Loucy (cell line): ENCODE results near the gene PLIN4.

Experiments used
- H2AFZ ChIP-seq: fragments of 200-600 bp; sonication (generic); 2 replicates; pipeline ENCODE4 v1.6.0; 2016; ENCODE audit warnings: antibody characterized with exemption, mild to moderate bottlenecking, low read length, moderate library complexity
- H3F3A ChIP-seq: fragments of 200-600 bp; 2 replicates; pipeline ENCODE4 v1.6.0; 2016; ENCODE audit warnings: antibody characterized with exemption, low read depth, mild to moderate bottlenecking
- H3K27me3 ChIP-seq: fragments of 200-600 bp; sonication (generic); 2 replicates; pipeline ENCODE4 v1.6.1; 2014; ENCODE audit warnings: low read length, mild to moderate bottlenecking; ENCODE audit not compliant: insufficient read depth, poor library complexity, severe bottlenecking
- H3K36me3 ChIP-seq: fragments of 200-600 bp; sonication (generic); 2 replicates; pipeline ENCODE4 v1.6.1; 2016; ENCODE audit warnings: low read length; ENCODE audit not compliant: insufficient read depth
- H3K4me1 ChIP-seq: fragments of 200-600 bp; sonication (generic); 2 replicates; pipeline ENCODE4 v1.5.1; 2014; ENCODE audit warnings: low read length, mild to moderate bottlenecking; ENCODE audit not compliant: insufficient read depth, poor library complexity, severe bottlenecking
- H3K4me2 ChIP-seq: fragments of 200-600 bp; sonication (generic); 2 replicates; pipeline ENCODE4 v1.6.0; 2014; ENCODE audit warnings: antibody characterized with exemption, low read length, low read depth, mild to moderate bottlenecking; ENCODE audit not compliant: poor library complexity, severe bottlenecking
- H3K4me3 ChIP-seq: fragments of 200-600 bp; sonication (generic); 2 replicates; pipeline ENCODE4 v1.5.1; 2014; ENCODE audit warnings: low read length, mild to moderate bottlenecking, mixed read lengths; ENCODE audit not compliant: poor library complexity, severe bottlenecking
- H3K79me2 ChIP-seq: fragments of 200-600 bp; sonication (generic); 2 replicates; pipeline ENCODE4 v1.6.1; 2014; ENCODE audit warnings: low read length; ENCODE audit not compliant: insufficient read depth
- H3K9ac ChIP-seq: fragments of 200-600 bp; sonication (generic); 2 replicates; pipeline ENCODE4 v1.6.0; 2014; ENCODE audit warnings: mild to moderate bottlenecking, low read depth, low read length, moderate library complexity; ENCODE audit not compliant: poor library complexity, severe bottlenecking
- H3K9me2 ChIP-seq: fragments of 200-600 bp; sonication (generic); replicated peaks from 2 replicates; pipeline ENCODE4 v1.6.1; 2016; ENCODE audit warnings: low read depth, low read length, mixed read lengths
- H3K9me3 ChIP-seq: fragments of 200-600 bp; sonication (generic); 2 replicates; pipeline ENCODE4 v1.6.1; 2014; ENCODE audit warnings: mild to moderate bottlenecking, antibody characterized with exemption, low read length, low read depth; ENCODE audit not compliant: insufficient read depth
- H4K20me1 ChIP-seq: fragments of 200-600 bp; sonication (generic); 2 replicates; pipeline ENCODE4 v1.6.0; 2014; ENCODE audit warnings: antibody characterized with exemption, low read length, mild to moderate bottlenecking; ENCODE audit not compliant: insufficient read depth, poor library complexity, severe bottlenecking
- CTCF ChIP-seq: fragments of 200-600 bp; sonication (generic); conservative IDR thresholded peaks from 2 replicates; pipeline ENCODE4 v1.5.1; 2014; ENCODE audit warnings: mild to moderate bottlenecking, antibody characterized with exemption, low read length
- EZH2phosphoT487 ChIP-seq: fragments of 200-600 bp; IDR thresholded peaks from 2 replicates; pipeline ENCODE4 v1.6.1; 2018; ENCODE audit warnings: antibody characterized with exemption, mild to moderate bottlenecking, moderate library complexity, borderline replicate concordance

The PLIN4 gene

GRCh38 chr19:4538601-4538954 lies 20.3 kb upstream of the PLIN4 start:
- Histone ChIP-seq H3K4me2 (no peak overlapping the region), H3K4me3 (no peak overlapping the region), H3K36me3 (no peaks in the 10 kb centered on the region), H3K9me3 (0 out of 2 replicates have a peak, but pooled peaks cover 3% of the 10 kb centered on the region), H3K79me2 (no peaks in the 10 kb centered on the region), H3K9me2 (no peaks in the 10 kb centered on the region), H3F3A (no peaks in the 10 kb centered on the region), H3K4me1 (peaks cover 10% of the 10 kb centered on the region), H3K9ac (no peak overlapping the region), H3K27me3 (no peaks in the 10 kb centered on the region), H2AFZ (no peak overlapping the region), H4K20me1 (no peaks in the 10 kb centered on the region)
- TF ChIP-seq EZH2phosphoT487 (no peak), CTCF (no peak)

DNA sequence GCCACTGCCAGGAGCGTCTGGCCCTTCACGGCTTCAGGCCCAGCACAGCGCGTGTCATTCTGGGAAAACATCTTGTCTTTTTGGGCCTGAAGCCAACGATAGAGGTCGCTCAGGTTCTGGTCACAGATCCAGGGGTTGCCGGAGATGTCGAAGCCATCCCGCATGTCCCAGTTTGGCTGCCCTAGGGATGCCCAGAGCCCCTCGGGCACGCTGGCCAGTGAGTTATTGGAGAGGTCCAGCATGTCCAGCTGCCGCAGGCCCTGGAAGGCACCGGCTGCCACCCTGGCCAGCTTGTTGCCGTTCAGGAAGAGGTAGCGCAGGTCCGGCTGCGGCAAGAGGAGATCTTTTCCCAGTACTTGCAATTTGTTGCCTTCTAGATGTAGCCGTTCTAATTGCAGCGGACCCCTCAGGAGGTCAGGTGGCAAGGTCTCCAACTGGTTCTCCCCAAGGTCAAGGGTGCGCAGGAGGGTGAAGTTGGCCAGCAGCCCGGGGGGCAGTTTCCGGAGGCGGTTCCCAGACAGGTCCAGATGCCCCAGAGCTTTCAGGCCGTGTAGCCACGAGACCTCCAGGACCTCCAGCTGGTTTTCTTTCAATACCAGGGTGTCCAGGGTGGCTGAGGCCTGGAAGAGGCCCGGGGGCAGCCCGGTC lies 19.8 kb upstream of the PLIN4 start:
- TF ChIP-seq EZH2phosphoT487 (no peak), CTCF (no peak)
- H2AFZ ChIP-seq: no peak overlapping the region
- no peaks in the 10 kb centered on the region for H3K9me2 ChIP-seq
- H3K9ac ChIP-seq: no peak overlapping the region
- H3K4me1 ChIP-seq: peaks cover 10% of the 10 kb centered on the region
- no peaks in the 10 kb centered on the region for H3K27me3 ChIP-seq
- no peak overlapping the region for H3K4me2 ChIP-seq
- no peaks in the 10 kb centered on the region for H3F3A ChIP-seq
- H3K79me2 ChIP-seq: no peaks in the 10 kb centered on the region
- 0 out of 2 replicates have a peak, but pooled peaks cover 3% of the 10 kb centered on the region for H3K9me3 ChIP-seq
- H3K36me3 ChIP-seq: no peaks in the 10 kb centered on the region
- no peak overlapping the region for H3K4me3 ChIP-seq
- H4K20me1 ChIP-seq: no peaks in the 10 kb centered on the region

GRCh38 chr19:4536798-4537197 lies 18.5 kb upstream of the PLIN4 start:
- H2AFZ ChIP-seq: no peak overlapping the region
- no peaks in the 10 kb centered on the region for H3K79me2 ChIP-seq
- H3K4me2 ChIP-seq: no peak overlapping the region
- no peaks in the 10 kb centered on the region for H3F3A ChIP-seq
- no peak overlapping the region for H3K4me3 ChIP-seq
- no peak overlapping the region for H3K9ac ChIP-seq
- H3K9me2 ChIP-seq: no peaks in the 10 kb centered on the region
- H3K27me3 ChIP-seq: no peaks in the 10 kb centered on the region
- H3K4me1 ChIP-seq: peaks cover 10% of the 10 kb centered on the region
- TF ChIP-seq CTCF (no peak), EZH2phosphoT487 (no peak)
- H3K36me3 ChIP-seq: no peaks in the 10 kb centered on the region
- 0 out of 2 replicates have a peak, but pooled peaks cover 3% of the 10 kb centered on the region for H3K9me3 ChIP-seq
- no peaks in the 10 kb centered on the region for H4K20me1 ChIP-seq
